GM19372 (cell line): ENCODE measurements around the gene ZNF683.
"Not testable (repeated sequence)": the region's sequence is repeated elsewhere in the genome, so short reads cannot be mapped to it uniquely, and the experiment has no call there.

Source experiments
- ATAC-seq: cut with Tn5 transposase; IDR thresholded peaks from one replicate; pipeline ENCODE4 v1.9.1; 2021; ENCODE audit warnings: mild to moderate bottlenecking, low read depth, moderate library complexity; ENCODE audit not compliant: unreplicated experiment

ZNF683 gene

DNA sequence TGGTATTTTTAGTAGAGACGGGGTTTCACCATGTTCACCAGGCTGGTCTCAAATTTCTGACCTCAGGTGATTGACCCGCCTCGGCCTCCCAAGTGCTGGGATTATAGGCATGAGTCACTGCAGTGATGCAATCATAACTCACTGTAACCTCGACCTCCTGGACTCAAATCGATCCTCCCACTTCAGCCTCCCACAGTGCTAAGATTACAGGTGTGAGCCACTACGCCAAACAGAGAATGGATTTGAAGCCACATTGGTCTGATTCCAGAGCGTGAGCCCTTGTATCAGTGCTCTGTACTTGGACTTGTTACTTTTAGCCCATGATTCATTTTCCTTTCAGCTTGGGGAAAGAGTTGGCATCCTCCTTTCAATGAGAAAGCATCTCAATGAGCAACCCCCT is 14.9 kb upstream of the ZNF683 start:
- no peak for ATAC-seq

DNA sequence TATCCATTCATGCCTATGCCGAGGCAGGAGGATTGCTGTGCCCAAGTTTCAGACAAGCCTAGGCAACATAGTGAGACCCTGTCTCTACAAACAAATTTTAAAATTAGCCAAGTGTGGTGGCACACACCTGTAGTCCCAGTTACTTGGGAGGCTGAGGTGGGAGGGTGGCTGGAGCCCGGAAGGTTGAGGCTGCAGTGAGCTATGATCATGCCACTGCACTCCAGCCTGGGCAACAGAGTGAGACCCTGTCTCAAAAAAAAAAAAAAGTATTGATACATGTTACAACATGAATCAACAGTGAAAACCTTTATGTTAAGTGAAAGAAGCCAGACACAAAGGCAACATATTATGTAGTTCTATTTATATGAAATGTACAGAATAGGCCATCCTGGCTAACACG is 12.5 kb upstream of the ZNF683 start:
- not testable (repeated sequence) for ATAC-seq

DNA sequence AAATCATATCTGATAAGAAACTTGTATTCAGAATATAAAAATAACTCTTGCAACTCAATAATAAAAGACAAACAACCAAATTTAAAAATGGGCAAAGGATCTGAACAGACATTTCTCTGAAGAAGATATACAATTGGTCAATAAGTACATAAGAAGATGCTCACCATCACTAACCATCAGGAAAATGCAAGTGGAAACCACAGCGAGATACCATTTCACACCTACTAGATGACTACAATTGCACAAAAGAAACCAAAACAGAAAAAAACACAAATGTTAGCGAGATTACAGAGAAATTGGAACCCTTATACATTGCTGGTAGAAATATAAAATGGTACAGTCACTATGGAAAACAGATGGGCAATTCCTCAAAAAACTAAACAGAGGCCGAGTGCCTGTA is 11.5 kb upstream of the ZNF683 start:
- no peak for ATAC-seq

DNA sequence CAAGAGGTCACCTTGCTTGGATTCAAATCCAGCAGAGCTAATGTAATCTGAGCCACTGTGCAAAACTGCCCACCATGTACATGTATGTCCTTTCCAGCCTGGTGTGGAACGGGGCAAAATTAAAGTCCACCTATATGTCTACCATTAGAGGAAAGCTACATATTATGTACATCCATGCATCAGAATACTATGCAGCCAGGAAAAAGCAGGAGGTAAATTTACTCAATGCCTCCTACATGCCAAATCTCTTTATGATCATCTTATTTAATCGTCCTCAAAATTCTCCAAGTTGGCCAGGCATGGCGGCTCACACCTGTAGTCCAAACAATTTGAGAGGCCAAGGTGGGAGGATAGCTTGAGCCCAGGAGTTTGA is 6.3 kb upstream of the ZNF683 start:
- no peak for ATAC-seq

DNA sequence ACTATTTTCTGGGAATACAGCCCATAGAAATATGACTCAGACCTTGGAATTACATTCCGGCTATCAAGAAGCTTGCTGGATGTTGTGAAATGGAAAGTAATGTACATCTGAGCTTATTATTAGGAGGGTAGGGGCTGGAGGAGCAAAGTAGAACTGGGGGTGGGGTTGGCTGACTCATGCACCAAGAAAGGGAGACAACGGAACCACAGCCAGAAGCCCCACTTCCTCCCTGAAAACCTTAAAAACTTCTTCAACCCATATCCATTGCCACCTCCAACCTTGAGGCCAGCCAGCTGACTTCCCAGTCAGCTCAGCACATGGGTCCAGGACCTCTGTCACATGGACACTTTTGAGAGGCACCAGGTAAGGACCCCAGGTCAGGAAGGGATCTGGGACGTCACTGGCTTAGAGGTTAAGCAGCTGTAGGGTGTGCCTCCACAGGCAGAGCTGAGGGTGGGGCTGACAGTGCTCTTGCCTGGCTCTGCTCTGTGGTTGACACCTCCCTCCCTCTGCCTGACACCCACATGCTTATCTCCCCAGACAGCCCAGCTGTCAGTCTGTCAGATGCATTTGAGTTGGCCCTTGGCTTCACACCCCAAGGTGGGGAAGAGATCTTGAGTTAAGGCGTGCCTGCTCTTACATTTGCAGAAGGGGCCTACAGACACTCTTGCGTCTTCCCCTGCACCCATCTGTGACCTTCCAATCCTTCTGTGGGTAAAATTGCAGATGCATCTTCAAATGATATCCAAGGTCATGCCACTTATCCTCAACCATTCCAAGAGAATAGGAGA is 5.7 kb upstream of the ZNF683 start:
- ATAC-seq = peak; percentile 82

DNA sequence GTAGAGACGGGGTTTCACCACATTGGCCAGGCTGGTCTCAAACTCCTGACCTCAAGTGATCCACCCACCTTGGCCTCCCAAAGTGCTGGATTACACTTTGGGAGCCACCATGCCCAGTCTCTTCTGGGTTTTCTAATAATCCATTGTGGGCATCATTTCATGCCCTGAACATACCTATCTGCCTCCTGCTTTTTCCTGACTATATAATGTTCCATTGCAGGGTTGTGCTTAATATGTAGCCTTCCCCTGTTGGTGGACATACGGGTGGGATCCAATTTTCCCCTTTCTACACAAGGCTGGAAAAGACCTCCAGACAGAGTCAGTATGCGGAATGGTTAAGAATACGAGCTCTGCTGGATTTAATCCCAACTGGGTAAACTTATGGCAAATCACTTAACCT is 3.5 kb upstream of the ZNF683 start:
- ATAC-seq = no peak

DNA sequence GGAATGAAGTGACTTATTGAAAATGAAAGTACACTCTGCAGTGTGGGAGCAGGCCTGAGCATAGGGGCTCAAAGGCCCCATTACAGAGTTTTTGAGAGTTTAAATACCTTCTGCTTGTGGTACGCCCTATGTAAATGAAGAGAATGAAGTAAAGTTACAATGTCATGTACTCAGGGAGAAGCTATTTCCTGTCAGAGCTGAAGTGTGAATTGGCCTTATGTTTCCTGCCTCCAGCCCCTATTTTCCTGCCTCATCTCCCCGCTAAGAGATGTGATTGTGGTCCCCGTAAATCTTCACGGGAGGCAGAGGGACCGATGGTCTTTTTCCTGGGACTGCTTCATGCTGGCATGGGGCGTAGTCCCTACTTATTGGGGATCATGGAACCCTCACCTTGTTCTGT is 2.5 kb upstream of the ZNF683 start:
- ATAC-seq = no peak

DNA sequence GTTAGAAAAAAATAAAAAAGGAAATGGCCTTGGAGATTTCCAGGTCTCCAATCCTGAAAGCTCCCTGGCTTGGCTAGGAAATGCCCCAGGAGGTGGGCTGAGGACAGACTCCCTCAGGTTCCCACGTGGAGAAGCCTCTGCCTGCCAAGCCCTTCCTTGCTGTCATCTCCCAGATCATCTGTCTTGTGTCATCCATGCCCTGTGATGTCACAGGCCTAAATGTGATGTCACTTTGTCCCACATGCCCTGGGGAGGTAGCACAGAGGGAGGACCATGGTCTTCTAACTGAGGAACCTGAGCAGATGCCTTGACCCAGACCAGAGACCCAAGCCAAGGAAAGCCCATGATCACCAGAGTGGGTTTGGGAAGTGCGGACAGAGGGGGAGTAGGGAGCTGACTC is 1.8 kb upstream of the ZNF683 start:
- not testable (repeated sequence) for ATAC-seq

DNA sequence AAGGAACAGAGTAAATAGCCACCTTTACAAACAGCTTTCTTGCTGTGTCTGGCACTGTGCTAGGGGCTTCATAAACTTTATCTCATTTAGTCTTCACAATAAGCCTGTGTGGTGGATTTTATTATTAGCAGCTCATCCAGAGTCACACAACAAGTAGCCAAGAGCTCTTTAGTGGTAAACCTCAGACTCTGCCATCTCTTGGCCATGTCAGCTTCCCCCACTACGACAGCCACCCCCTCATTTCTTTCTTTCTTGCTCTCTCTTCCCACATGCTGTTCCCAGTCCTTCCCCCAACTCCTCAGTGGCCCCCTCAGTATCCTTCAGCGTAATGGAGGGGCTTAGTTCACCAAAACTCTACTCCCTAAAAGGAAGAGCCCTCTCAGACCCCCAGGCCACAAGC is 1.2 kb upstream of the ZNF683 start:
- ATAC-seq = no peak

DNA sequence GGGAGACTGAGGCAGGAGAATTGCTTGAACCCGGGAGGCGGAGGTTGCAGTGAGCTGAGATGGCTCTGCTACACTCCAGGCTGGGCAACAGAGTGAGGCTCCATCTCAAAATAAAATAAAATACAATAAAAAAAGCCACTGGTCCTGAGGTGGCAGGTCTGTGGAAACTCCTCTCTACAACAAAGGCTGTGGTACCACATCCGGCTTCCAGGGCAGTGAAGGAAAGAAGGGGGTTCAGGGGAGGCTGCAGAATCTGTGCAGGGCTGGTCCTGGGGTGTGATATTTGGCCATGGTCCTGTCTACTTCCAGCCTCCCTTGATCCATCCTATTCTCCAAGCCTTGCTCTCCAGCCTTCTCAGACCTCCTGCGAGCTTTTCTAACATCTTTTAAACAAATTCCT is 731 bp upstream of the ZNF683 start:
- ATAC-seq = no peak

DNA sequence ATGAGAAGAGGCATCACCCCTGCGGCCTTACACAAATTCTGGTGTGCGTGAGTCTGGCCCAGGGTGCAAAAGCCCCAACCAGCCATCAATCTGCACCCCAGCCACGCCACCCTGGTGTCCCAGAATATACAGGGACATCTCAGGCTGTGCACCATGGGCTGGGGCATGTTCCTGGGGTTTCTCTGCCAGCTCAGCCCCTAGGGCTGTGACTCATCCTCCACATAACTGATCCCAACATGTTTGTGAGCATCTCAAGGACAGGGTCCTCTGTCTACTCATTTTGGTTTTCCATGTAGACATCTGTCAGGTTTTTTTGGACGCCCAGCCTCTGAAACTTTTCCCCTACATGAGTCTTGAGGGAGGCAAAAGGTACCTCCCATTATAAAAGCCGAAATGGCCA is 511 bp downstream of the ZNF683 start:
- ATAC-seq = no peak

DNA sequence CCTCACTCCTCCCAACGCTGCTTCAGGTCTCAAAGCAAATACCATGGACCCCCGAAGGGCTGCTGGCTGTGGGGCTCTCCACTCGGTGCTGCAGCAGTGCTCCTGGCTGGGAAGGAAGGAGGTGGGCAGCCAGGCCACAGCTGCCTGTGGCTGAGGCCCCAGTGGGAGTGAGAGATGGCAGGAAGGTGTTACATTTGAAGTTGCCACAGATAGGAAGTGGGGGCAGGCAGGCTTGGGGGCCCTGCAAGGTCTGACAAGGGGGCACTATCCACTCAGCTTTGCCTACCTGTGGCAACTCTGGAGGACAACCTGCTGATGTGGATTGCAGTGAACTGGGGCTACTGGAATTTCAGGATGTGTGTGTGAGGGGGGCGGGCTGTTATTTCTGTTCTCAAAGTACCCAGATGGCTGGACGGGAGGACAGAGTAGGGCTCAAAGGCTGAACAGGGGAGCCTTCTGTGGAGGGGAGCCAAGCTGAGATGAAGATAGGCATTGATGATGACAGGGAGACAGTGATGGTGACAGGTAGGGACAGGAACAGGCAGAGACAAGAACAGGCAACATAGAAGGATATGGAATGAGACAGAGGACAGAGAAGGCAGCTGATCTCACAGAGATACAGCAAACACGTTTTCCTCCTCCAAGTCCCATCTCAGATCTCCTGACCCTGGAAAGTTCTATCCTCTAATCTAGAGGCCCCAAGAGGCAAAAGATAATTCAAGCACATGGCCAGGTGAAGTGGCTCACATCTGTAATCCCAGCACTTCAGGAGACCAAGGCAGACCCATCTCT is 1.8 kb downstream of the ZNF683 start:
- no peak for ATAC-seq

DNA sequence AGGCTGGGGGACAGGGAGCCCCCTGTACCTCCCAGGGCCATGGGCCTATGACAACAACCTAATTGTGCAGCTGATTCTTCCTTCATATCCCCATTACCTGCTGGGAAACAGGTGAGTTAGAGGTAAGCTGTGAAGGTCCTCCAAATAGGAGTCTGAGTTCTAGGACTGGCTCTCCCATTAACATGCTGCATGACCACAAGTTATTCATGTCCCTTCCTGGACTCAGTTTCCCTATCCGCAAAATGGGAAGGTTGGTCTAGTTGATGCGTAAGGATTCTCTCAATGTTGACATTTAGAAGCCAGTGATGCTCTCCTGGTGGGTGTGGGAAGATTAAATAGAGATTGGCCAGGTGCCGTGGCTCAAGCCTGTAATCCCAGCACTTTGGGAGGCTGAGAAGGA is 4.1 kb downstream of the ZNF683 start:
- no peak for ATAC-seq

DNA sequence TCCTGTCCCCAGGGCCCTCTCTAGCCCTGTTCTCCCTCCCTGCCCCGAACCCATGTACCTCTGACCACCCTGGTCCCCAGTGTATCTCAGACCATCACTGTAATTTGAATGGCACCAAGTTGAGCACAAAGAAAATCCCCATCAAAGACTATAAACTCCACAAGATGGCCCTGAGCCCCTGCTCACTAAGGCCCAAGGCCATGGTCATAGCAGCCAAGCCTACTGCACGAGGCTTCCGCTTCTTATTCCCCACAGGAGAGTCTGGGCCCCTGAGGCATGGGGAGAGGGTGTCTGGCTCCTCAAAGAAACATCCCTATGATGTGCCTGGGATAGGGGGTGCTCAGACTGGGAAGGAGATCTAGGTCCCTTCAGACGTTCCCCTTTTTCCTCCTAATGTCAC is 4.5 kb downstream of the ZNF683 start:
- ATAC-seq = no peak

DNA sequence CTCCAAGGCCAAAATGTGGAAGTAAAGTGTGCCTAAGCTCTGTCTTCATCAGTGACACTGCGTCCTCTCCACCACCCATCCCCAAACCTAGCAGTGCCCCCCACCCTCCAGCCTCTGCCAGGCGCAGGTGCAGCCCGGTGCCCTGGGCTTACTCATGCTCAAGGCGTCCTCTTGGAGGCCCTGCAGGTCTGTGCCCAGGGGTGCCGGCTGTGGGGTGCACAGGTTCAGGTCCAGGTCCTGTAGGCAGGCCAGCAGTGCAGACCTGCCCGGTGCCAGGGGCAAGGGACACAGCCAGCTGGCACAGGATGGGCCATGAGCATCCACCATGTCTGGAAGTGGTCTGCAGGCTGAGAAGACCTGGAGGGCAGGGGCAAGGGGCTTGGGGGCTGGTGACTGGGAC is 5.1 kb downstream of the ZNF683 start:
- ATAC-seq = no peak

DNA sequence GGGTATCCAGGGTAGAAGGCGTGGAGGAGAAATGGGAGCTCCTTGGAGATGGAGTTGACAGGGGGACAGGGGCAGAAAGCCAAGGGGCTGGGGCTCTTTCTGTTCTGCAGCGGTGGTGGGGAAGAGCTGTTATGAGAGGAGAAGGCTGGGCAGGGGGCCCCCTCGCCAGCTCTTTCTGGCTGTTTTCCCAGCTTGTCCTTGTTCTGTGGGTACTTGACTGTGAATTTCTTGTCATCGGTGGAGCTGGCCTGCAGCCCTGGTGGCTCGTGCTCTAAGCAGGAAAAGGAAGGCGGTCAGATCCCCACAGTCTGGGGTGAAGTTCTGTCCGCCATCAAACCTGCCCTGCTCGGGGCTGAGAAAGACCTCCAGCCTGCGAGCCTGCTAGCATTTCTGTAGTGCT is 7.6 kb downstream of the ZNF683 start:
- ATAC-seq = no peak

DNA sequence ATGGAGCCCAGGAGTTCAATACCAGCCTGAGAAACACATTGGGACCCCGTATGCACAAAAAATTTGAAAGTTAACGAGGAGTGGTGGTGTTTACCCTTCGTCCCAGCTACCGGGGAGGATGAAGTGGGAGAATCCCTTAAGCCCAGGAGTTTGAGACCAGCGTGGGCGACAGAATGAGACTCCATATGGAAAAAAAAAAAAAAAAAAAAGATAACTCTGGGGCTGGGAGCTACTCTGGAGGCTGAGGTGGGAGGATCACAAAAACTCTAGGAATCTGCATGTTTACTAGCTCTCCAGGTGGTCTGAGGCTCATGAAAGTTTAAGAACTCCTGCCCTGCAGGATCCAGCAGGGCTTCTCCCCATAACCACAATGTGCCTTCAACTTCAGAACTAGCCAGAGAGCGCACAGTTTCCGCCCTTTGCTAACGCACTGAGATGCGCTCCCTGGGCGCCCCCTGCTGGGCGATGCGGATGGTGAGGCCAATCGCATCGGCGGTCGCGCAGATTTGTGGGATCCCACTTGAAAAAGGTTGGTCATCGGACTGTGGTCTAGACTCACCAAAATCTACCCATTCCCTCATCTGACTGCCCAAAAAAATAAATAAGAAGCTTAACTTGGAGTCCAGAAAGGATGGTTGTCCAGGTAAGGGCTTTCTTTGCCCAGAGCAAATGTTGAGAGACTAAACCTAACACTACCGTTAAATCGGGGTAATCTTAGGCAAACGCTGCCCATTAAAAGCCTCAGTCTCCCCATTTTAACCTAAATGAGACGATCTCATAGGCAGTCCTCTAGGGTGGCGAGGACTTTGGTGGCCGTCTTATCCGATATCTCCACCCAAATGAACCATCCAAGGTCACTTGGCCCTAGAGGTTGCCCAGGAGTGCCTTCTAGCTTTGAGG is 8.8 kb downstream of the ZNF683 start:
- no peak for ATAC-seq

DNA sequence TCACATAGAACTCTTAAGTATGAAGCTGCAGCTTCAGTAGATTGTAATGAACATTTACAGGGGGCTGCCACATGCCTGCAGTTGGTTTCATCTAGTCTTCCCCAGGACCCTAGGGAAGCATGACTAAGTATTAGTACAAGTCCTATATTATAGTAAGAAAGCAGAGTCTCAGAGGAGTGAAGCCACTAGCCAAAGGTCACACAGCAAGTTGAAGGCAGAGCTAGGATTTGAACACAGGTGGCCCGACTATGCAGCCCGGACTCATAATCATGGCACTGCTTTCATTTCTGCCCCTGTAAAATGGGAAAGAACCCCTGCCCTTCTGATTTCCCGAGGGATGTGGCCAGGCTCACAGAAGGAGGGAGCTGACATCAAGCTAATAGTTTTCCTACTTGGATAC is 10.2 kb downstream of the ZNF683 start:
- no peak for ATAC-seq

DNA sequence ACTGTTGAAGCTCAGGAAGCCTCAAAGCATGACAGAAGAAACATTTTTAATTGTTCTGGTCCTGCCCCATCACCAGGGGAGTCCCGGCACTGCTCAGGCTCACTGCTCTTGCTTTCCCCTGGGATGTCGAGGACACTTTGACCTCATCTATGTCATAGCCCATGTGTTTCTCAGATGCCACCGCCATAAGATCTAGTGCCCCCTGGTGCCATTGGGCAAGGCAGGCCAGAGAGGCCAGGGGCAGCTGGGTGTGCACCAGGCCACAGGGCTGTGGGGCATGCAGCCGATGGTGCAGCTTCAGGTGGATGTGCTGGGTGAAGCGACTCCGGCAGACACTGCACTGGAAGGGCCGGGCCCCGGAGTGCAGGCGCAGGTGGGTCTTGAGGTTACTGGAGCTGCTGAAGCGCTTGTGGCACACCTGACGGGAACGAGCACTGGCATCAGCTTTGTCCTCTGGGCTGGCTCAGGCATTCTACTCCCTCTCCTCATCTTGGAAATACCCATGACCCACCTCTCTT is 10.9 kb downstream of the ZNF683 start:
- ATAC-seq = no peak

DNA sequence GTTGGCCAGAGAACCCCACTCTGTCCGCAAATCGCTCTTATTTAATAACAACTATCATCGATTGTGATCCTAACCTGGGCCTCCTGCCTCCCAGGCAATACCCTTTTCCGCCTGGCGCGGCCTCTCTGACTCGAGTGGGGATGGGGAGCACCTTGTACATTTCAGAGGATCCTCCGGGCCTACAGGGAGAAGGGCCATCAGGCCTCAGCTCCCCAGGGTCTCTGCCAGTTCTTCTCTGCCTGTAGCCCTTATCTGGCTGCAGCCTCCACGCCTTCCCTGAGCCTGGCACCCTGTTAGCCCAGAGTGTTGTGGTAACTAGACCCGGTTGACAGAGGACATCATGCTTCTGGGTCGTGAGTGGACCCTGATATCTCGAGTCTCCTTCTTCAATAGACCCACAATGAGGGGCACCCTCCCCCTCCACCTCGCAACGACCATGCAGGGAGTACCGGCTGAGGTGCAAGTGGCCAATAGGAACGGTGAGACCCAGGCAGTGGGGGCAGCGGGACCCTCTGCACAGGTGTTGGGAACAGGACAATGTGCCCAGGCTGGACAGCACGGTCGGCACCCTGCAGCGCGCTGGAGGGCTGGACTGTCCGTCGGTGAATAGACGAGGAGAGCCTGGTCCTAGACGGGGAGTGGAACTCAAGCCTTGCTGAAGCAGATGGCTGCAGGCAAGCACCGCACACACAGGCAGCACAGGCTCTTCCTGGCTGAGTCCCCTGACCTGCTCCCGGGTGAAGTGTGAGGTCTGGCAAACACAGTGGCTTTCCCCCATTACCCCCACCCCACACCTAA is 11.5 kb downstream of the ZNF683 start:
- no peak for ATAC-seq
